GM21423 (cell line): ENCODE results near the gene UFSP2.

Experiments
- ATAC-seq: cut with Tn5 transposase; IDR thresholded peaks from one replicate; pipeline ENCODE4 v1.9.1; 2021; ENCODE audit warnings: mild to moderate bottlenecking, moderate library complexity; ENCODE audit not compliant: unreplicated experiment

UFSP2 gene

DNA sequence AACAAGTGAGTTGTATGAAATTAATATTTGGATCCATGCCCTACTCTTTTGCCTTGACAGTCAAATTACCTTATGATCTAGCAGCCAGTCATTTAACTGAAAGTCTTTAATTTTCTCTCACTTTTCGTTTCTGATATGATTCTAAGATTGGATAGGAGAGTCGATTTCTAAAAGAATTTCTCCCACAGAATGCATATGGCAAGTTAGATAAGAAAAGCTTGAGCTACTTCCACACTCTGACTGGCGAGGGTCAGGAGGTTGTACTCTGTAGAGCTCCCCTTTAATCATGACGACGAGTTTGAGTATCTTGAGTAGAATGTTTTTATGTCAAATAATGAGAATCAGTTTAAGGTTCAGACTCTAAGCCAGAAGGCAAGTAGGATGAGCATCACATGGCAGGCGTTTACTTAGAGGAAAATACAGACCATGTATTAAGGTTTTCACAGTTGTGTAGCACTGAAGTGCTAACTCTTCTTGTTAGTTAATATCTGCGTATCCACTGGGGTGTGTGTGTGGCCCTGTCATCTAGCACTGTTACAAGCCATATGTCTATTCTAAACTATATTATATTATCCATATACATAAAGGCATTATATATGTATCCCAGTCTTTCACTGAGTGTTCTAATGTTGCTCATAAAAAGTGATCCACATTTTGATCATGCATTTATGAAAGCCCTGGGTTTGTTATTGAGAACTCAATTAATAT lies 67.9 kb downstream of the UFSP2 start:
- peak; percentile 5 for ATAC-seq

GRCh38 chr4:185357211-185357610 lies 68.6 kb downstream of the UFSP2 start:
- no peak for ATAC-seq

GRCh38 chr4:185352741-185353140 lies 73.0 kb downstream of the UFSP2 start:
- no peak for ATAC-seq

DNA sequence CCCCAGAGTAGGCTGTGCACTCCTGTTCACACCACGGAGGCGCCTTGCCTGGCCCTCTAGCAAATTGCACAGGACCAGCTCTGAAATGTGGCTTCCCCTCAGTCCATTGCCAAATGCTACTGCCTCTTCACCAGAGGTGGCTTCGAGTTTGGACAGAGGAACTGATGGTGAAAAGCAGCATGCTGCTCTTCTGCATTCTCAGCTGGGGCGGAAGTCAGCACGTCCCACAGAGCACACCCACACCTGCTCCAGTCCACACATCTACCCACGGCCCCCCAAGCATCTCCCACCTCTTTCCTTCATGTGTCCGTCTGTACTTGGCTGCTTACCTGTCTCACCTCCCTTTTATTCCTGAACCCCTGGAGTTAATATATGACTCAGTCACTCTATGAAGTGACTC lies 73.6 kb downstream of the UFSP2 start:
- no peak for ATAC-seq

- ATAC-seq: no peak
Observed at GRCh38 chr4:185351691-185352090, 74.1 kb downstream of the UFSP2 start.
